DMS79 (cell line): Measurements from ENCODE around the gene TRIM38.

ENCODE experiments used
- DNase-seq: peaks from one replicate; lab custom pipeline; 2025; lab: John Stamatoyannopoulos, UW

Gene TRIM38

GRCh38 chr6:26026833-26027490 is 64.4 kb downstream of the TRIM38 start:
- peak; percentile 87 for DNase-seq

- no peak for DNase-seq
Measured at GRCh38 chr6:26027491-26028211, 65.0 kb downstream of the TRIM38 start.

- DNase-seq: no peak
Measured at GRCh38 chr6:26028212-26028745, 65.7 kb downstream of the TRIM38 start.

- no peak for DNase-seq
Measured at GRCh38 chr6:26028746-26029569, 66.4 kb downstream of the TRIM38 start.

GRCh38 chr6:26029570-26029856 is 66.9 kb downstream of the TRIM38 start:
- DNase-seq: no peak

GRCh38 chr6:26029857-26030653 is 67.5 kb downstream of the TRIM38 start:
- no peak for DNase-seq

GRCh38 chr6:26030716-26031115 is 68.1 kb downstream of the TRIM38 start:
- DNase-seq: no peak

GRCh38 chr6:26031151-26031594 is 68.6 kb downstream of the TRIM38 start:
- DNase-seq: no peak

GRCh38 chr6:26031595-26032339 is 69.2 kb downstream of the TRIM38 start:
- DNase-seq: peak; percentile 82

- DNase-seq: peak; percentile 14
Measured at GRCh38 chr6:26032340-26033084, 69.9 kb downstream of the TRIM38 start.

- DNase-seq: peak; percentile 61
Measured at GRCh38 chr6:26033085-26033940, 70.7 kb downstream of the TRIM38 start.

- DNase-seq: no peak
Measured at GRCh38 chr6:26033941-26034354, 71.3 kb downstream of the TRIM38 start.

- no peak for DNase-seq
Measured at GRCh38 chr6:26034905-26035304, 72.3 kb downstream of the TRIM38 start.
